NCI-H2196 treated with DMSO at 0.1 percent for 48 hours (cell line): Measurements from ENCODE around the gene FCN2.

Experiments
- DNase-seq: peaks from one replicate; lab custom pipeline; 2025; ENCODE audit not compliant: unreplicated experiment; lab: John Stamatoyannopoulos, UW

The FCN2 gene

DNA sequence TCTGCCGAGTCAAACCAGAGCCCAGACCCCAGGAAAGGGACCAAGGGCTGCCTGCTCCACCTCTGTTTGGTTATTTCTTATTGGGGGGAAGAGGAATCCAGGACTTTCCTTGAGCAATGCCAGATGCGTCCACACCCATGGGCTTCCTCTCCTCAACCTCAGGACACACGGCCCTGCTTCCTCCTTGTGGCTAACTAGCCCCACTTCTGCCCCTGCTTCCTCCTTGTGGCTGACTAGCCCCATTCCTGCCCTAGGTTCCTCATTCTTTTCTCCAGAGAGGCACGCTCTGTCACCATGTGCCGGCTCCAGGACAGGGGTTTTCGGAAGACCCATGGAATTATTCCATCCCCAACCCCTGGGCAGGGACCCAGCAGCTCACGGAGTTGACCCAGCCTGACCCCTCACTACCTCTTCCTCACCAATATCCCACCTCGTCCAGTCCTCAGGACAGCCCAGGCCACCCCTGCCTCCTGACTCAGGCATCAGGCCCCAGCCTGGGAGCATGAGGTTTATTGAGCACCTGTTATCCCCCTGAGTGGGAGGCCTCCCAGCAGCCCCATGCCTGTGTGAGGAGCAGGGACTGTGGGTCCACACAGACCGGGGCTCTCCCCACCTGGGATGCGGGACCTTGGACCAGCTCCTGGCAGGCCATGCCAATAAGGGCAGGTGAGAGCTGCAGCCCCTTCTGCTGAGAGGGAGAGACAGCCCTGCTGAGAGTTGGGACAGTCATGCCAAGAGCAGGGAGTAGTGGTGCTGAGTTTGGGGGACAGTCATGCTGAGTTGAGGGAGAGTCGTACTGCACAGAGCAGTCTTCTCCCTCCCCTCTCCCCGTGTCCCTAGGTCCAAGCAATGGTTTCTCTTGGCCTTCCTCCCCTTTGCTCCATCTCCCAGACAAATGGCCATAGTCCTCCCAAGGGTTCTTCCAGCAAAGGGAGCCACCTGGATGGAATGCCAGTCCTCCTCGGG lies 48.9 kb downstream of the FCN2 start:
- DNase-seq = no peak

DNA sequence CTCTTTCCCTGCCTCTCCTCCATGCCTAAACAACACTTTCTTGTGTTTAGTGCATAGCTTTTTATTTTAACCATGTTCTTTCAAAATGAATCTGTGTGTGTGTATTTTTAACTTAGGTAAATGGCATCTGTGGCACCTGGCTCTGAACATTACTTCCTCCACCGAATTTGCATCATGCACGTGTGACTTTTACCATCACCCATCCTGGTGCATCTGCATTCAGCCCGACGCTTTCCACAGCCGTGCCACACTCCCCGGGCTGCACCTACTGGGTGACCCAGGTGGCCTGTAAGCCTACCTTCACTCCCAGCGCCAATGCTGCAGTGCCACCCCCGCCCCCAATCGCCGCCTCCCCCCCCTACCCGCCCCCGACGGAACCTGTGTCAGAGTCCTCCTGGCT lies 49.8 kb downstream of the FCN2 start:
- no peak for DNase-seq

DNA sequence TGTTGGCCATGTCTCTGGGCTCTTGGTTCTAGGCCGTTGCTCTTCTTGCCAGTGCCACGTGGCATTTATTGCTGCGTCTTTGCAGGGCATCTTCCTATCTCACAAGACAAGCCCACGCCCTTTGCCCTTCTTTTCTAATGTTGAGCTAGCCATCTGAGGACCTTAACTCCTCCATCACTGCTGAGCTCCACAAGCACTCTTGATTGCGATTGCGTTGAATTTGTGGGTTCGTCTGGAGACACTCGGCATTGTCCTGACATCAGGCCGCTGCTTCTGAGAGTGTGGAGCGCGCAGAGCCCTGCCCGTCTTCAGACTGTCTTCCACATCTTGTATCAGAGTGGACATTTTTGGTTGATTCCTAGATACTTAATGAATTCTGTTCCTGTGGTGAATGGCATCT lies 51.6 kb downstream of the FCN2 start:
- DNase-seq = no peak

DNA sequence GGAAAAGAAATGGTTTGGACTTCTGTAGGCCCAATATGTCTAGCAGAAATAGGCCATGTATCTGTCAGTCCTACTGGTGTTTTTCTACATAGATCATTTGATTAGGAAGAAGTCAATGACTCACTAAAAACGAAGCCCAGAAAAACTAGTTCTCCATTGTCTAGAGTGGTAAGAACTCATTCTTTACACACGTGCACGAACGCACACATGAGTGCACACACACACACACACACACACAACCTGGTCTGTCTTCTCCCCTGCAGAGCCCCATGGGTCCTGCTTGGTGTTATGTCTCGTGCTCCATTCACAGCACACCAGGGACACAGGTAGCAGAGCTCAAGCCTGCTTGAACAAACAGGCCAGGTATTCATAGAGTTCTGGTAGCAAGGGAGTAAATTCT lies 52.0 kb downstream of the FCN2 start:
- DNase-seq = no peak

DNA sequence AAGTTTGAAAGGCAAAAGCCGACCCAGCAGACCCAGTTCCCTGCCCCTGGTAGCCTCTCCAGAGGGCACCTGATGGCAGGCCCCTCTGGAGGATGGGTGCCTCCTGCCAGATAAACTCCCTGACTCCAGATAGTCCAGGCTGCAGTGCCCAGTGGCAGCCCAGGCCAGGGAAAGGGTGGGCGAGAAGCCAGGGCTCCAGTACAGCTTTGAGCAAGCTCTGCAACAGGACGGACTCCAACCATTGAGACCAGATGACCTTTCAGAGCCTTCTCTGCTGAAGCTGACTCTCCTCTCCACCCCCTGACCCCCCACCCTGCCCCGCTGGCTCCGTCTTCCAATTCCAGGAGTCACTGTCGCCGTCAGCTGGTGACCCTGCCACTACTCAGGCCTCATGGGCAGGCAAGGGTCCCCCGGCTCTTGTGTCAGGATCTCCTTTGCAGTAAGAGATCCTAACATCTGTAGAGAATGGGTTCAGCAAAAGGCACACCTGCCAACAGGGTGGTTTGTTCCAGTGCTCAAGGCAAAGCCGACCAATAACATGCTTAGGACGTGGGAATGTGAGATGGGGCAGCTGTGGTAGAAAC lies 52.6 kb downstream of the FCN2 start:
- no peak for DNase-seq

DNA sequence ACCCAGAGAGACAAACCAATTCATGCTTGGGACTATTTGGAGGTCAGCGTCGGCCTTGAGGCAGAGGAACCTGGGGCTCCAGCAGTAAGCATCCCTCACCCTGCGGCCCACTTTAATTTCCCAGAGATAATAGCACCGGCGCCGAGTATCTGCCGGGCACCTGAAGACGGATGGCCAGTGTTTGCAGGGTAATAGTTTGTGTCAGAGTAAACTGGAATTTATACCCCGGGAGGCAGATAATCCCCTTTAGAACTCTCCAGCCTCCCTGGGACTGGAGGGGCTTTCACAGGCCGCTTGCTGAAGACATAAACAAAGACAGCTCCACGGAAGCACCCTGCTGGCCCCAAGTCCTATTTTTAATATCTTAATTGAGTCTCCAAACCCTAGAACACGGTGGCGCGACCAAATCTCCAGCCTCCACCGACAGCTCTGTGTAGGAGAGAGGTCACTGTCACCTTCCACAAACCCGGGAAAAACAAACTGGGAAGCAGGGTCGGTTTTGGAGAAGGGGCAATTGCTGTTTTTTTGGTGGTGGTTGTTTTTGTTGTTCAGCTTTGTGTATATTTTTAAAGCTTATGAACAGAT lies 54.5 kb downstream of the FCN2 start:
- no peak for DNase-seq

DNA sequence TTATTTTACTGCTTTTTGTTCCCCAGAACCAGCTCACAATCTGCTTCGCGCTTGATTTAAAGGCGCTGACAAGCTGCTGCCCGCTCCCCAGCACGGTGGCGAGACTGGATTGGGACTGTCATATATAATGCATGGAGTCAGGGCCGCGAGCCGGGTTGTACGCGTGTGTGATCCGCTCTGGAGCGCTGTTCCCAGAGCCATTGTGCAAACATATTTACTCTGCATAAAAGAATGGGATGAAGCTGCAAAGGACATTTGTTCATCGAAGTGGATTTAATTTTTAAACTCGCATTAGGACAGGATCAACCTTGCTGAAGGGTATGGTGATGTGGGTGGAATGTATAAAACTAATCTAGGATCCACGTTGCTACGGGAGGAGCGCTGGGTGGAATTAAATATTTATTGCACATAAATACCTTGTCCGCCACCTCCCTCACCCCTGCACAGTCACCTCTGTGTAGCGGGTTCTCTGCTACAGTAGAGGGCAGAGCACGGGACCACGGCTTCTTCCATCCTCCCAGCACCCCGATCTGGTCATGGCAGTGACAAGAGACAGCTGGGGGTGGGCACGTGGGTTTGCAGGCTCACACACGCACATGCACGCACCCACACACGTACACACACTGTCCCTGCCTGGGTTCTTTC lies 55.2 kb downstream of the FCN2 start:
- no peak for DNase-seq

DNA sequence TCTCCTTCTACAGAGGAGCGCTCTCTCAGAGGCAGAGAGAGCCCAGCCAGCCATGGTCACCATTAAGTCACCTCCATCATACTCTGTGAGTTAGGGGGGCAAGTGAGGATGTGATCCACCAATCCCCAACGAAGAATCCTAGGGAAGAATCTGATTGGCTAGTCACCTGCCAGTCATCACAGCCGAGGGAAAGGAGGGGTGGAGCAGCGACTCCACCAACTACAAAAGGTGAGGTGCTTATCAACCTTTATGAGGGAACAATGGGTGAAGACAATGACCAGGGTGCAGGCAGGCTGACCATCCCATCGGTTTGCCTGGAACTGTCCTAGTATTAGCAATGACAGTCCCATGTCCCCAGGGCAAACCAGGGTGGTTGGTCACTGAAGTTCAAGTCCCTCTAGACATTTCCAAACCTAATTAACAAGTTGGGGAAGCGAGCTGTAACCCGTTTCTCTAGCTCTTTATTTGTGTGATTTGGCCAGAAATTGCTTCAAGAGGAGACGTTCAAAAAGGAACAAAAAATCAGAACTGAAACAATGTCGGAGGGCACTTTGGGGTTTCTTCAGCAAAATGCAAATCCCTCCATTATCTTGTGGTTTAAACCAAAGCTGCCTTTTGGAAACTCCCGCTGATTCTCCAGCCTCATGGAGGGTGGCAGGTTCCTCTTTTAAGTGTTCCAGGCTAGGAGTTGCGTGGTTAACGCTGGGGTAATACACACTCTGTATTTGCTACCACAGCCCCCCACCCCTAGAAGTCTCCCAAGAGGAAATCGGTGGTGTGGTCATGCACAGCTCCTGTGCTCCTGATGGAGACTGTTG lies 55.9 kb downstream of the FCN2 start:
- no peak for DNase-seq
